OCI-LY3 (cell line): ENCODE measurements around the gene NCEH1.
"Not testable (repeated sequence)": the region's sequence is repeated elsewhere in the genome, so short reads cannot be mapped to it uniquely, and the experiment has no call there.

Experiments used
- H2AFZ ChIP-seq: fragments of 200-600, 300-600 bp; shearing (Covaris generic); 2 replicates; pipeline ENCODE4 v1.6.0; 2014; ENCODE audit warnings: antibody characterized with exemption, low read depth, low read length
- H3K27ac ChIP-seq: fragments of 200-600, 300-600 bp; sonication (generic); 2 replicates; pipeline ENCODE4 v1.5.1; 2014; ENCODE audit warnings: mild to moderate bottlenecking, low read length, moderate library complexity, mixed read lengths
- H3K27me3 ChIP-seq: fragments of 200-600, 300-600 bp; sonication (generic); 2 replicates; pipeline ENCODE4 v1.6.1; 2014; ENCODE audit warnings: low read depth, low read length, mixed read lengths
- H3K36me3 ChIP-seq: fragments of 200-600, 300-600 bp; sonication (generic); replicated peaks from 2 replicates; pipeline ENCODE3; 2014; ENCODE audit warnings: low read depth, low read length, mixed read lengths
- H3K4me1 ChIP-seq: fragments of 300-600, 200-600 bp; sonication (generic); 2 replicates; pipeline ENCODE4 v1.6.1; 2014; ENCODE audit warnings: low read length, mixed read lengths
- H3K4me2 ChIP-seq: fragments of 200-600, 300-600 bp; sonication (generic); 2 replicates; pipeline ENCODE4 v1.6.1; 2014; ENCODE audit warnings: low read length, mixed read lengths
- H3K4me3 ChIP-seq: fragments of 300-600, 200-600 bp; sonication (generic); 2 replicates; pipeline ENCODE4 v1.5.1; 2014; ENCODE audit warnings: antibody characterized with exemption, mild to moderate bottlenecking, low read length, moderate library complexity
- H3K79me2 ChIP-seq: fragments of 300-600, 200-600 bp; shearing (Covaris generic); 2 replicates; pipeline ENCODE4 v1.6.1; 2014; ENCODE audit warnings: mild to moderate bottlenecking, low read length, mixed read lengths
- H3K9ac ChIP-seq: fragments of 300-600, 200-600 bp; shearing (Covaris generic); 2 replicates; pipeline ENCODE4 v1.6.0; 2014; ENCODE audit warnings: mild to moderate bottlenecking, low read length, moderate library complexity
- H3K9me3 ChIP-seq: fragments of 200-600, 300-600 bp; shearing (Covaris generic); 2 replicates; pipeline ENCODE4 v1.6.1; 2014; ENCODE audit warnings: low read length, mixed read lengths; ENCODE audit not compliant: insufficient read depth
- H4K20me1 ChIP-seq: fragments of 200-600, 300-600 bp; sonication (generic); 2 replicates; pipeline ENCODE4 v1.6.1; 2016; ENCODE audit warnings: low read length, mixed read lengths; ENCODE audit not compliant: insufficient read depth
- CTCF ChIP-seq: fragments of 200-600, 300-600 bp; sonication (generic); IDR thresholded peaks from 2 replicates; pipeline ENCODE4 v1.5.1; 2014; ENCODE audit warnings: antibody characterized with exemption, low read length, low read depth
- EZH2phosphoT487 ChIP-seq: fragments of 200-600 bp; shearing (Covaris generic); IDR thresholded peaks from 2 replicates; pipeline ENCODE4 v1.6.1; 2018; ENCODE audit warnings: antibody characterized with exemption, mixed run types, low read depth

The NCEH1 gene

GRCh38 chr3:172666181-172666872, 44.5 kb downstream of the NCEH1 start:
- H4K20me1 ChIP-seq = no peaks in the 10 kb centered on the region
- TF ChIP-seq CTCF (no peak), EZH2phosphoT487 (no peak)
- no peaks in the 10 kb centered on the region for H3K27me3 ChIP-seq
- no peak overlapping the region for H3K27ac ChIP-seq
- no peaks in the 10 kb centered on the region for H3K9me3 ChIP-seq
- 0 out of 2 replicates have a peak overlapping the region, but pooled peaks have one; percentile 11 for H3K4me2 ChIP-seq
- no peaks in the 10 kb centered on the region for H3K36me3 ChIP-seq
- no peaks in the 10 kb centered on the region for H3K79me2 ChIP-seq
- H3K4me1 ChIP-seq = no peaks in the 10 kb centered on the region
- no peak overlapping the region for H3K9ac ChIP-seq
- no peak overlapping the region for H3K4me3 ChIP-seq
- H2AFZ ChIP-seq = no peak overlapping the region

- H3K27ac ChIP-seq, H3K9ac ChIP-seq, H3K79me2 ChIP-seq, H3K4me1 ChIP-seq, H3K4me2 ChIP-seq, H2AFZ ChIP-seq, H3K27me3 ChIP-seq, H3K4me3 ChIP-seq, H3K36me3 ChIP-seq, H4K20me1 ChIP-seq, H3K9me3 ChIP-seq: not testable (repeated sequence)
Observed at GRCh38 chr3:172665510-172665909, 45.4 kb downstream of the NCEH1 start.

- not testable (repeated sequence) for H3K27ac ChIP-seq, H3K36me3 ChIP-seq, H4K20me1 ChIP-seq, H3K9me3 ChIP-seq, H3K4me3 ChIP-seq, H3K79me2 ChIP-seq, H3K4me1 ChIP-seq, H3K4me2 ChIP-seq, H3K27me3 ChIP-seq, H3K9ac ChIP-seq, H2AFZ ChIP-seq
Observed at GRCh38 chr3:172660421-172660820, 50.4 kb downstream of the NCEH1 start.

GRCh38 chr3:172659246-172660002, 51.4 kb downstream of the NCEH1 start:
- no peak overlapping the region for H3K4me3 ChIP-seq
- H3K4me2 ChIP-seq = no peak overlapping the region
- H3K9ac ChIP-seq = no peak overlapping the region
- H3K4me1 ChIP-seq = no peaks in the 10 kb centered on the region
- H3K9me3 ChIP-seq = no peaks in the 10 kb centered on the region
- no peaks in the 10 kb centered on the region for H3K36me3 ChIP-seq
- no peaks in the 10 kb centered on the region for H3K27me3 ChIP-seq
- H3K27ac ChIP-seq = no peak overlapping the region
- no peak for TF ChIP-seq EZH2phosphoT487
- TF ChIP-seq CTCF = no peak
- H2AFZ ChIP-seq = no peak overlapping the region
- H4K20me1 ChIP-seq = no peaks in the 10 kb centered on the region
- H3K79me2 ChIP-seq = no peaks in the 10 kb centered on the region
